Activated CD4-positive, alpha-beta T cell treated with anti-CD3 and anti-CD28 coated beads for 36 hours (primary cell): ENCODE data around the gene IGDCC3. TPM values are rescaled to one million over a fixed set of nuclear protein-coding genes. Genes with fewer than 3 reads are reported as not detected.
"Not testable (repeated sequence)": the region's sequence is repeated elsewhere in the genome, so short reads cannot be mapped to it uniquely, and the experiment has no call there.

ENCODE experiments used
- ATAC-seq: fragments of 200-7000 bp; cut with Tn5 transposase; one replicate; pipeline ENCODE4 v1.10.0; 2021; ENCODE audit warnings: mild to moderate bottlenecking, moderate library complexity
- CTCF ChIA-PET: fragments of 350-600 bp; sonication (Branson Sonifier 250); formaldehyde crosslinking; loops from one replicate; lab custom pipeline; 2021; ENCODE audit warnings: antibody characterized with exemption; lab: Charles Lee
- POLR2A ChIA-PET: fragments of 350-600 bp; sonication (Branson Sonifier 250); formaldehyde crosslinking; loops from one replicate; lab custom pipeline; 2021; ENCODE audit warnings: antibody characterized with exemption, inconsistent platforms; lab: Charles Lee
- DNase-seq: peaks from one replicate; pipeline ENCODE4 v3.0.0-alpha.2; 2020
- H3K27ac Mint-ChIP-seq: one replicate; pipeline ENCODE4 v1.8.0; 2021; ENCODE audit warnings: mixed read lengths
- H3K27me3 Mint-ChIP-seq: one replicate; pipeline ENCODE4 v1.8.0; 2021; ENCODE audit warnings: mixed read lengths
- H3K36me3 Mint-ChIP-seq: one replicate; pipeline ENCODE4 v1.8.0; 2021; ENCODE audit warnings: low read depth, mixed read lengths
- H3K4me1 Mint-ChIP-seq: one replicate; pipeline ENCODE4 v1.8.0; 2021; ENCODE audit warnings: mixed read lengths
- H3K4me3 Mint-ChIP-seq: one replicate; pipeline ENCODE4 v1.8.0; 2021; ENCODE audit warnings: mild to moderate bottlenecking, moderate library complexity, mixed read lengths
- H3K9me3 Mint-ChIP-seq: one replicate; pipeline ENCODE4 v1.8.0; 2021; ENCODE audit warnings: low read depth, mixed read lengths
- intact Hi-C, 2 experiments: fragments of 100-400 bp; cut with DNase I in 1 of 2; cut with micrococcal nuclease in 1 of 2; formaldehyde crosslinking; loops; one replicate each; pipeline versions ENCODE4 v1.14.2 to v1.15.1; 2022 to 2024; cut with DNase I, micrococcal nuclease
- total RNA-seq, 2 experiments: library from RNA; stranded (reverse); gene quantifications; one replicate each; pipeline ENCODE4 v1.2.3, GENCODE V29; 2021

Gene IGDCC3
- total RNA-seq, 2 experiments from 2014 or later = not detected

DNA sequence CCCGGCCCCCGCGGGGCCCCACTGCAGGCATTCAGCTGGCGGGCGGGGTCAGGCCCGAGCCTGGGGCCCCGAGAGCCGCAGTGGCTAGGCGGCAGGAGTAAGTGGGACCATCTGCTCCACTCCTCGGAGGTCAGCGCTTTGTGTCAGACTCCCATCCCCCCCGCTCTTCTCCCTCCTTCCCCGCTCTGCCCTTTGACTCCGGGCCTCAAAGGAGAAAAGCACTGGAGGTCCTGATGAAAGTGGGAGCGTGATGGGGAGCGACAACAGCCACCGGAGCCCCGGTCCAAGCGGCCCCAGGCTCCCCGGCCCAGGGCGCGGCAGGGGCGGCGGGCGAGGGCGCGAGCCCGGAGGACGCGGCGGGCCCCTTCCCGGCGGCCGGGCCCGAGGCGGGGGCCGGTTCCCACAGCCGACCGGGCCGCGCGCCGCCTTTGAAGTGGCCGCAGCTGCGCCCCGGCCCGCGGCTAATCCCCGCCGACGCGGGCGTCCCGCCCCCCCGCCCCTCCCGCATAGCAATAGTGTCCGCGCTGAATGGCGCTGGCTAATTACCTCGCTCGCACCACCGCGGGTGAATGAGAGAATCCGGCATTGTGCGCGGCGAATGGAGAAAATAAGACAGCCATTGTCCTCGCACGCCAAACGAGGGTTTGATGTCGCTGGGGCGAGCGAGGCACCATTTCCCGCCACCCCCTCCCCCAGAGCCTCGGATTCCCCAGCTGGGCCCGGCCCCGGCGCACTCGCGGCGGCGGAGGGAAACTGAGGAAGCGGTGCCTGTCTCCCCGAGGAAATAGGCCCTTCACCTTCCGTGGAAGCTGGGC is 22.4 kb downstream of the IGDCC3 start:
- no peaks in the 10 kb centered on the region for H3K36me3 Mint-ChIP-seq
- DNase-seq = peak; percentile 18
- intact Hi-C loops = no loop called here
- H3K4me1 Mint-ChIP-seq = peaks cover 5% of the 10 kb centered on the region
- H3K27me3 Mint-ChIP-seq = peaks cover 44% of the 10 kb centered on the region
- CTCF ChIA-PET = no interaction called here
- no peak overlapping the region for H3K27ac Mint-ChIP-seq
- POLR2A ChIA-PET = no interaction called here
- H3K9me3 Mint-ChIP-seq = peaks cover 6% of the 10 kb centered on the region
- ATAC-seq = peak; percentile 12
- H3K4me3 Mint-ChIP-seq = no peak overlapping the region

DNA sequence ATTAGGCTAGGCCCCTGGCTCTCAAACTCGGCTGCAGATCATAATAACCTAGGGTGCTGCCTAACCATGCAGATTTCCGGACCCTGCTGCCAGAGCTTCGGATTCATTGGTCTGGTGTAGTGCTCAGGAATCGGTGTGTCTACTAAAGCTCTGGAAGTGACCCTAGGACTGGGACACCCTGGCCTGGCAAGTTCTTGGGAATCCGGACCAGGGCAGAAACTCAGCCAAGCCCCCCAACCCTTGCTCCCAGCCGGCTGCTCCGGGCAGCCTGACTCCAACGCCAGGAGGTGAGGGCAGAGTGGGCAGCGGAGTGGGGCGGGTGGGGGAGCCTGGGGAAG is 23.0 kb downstream of the IGDCC3 start:
- H3K27ac Mint-ChIP-seq = no peak overlapping the region
- no peak overlapping the region for H3K4me3 Mint-ChIP-seq
- H3K36me3 Mint-ChIP-seq = no peaks in the 10 kb centered on the region
- POLR2A ChIA-PET = no interaction called here
- peaks cover 45% of the 10 kb centered on the region for H3K27me3 Mint-ChIP-seq
- no peak for ATAC-seq
- H3K4me1 Mint-ChIP-seq = peaks cover 5% of the 10 kb centered on the region
- DNase-seq = no peak
- intact Hi-C loops = no loop called here
- H3K9me3 Mint-ChIP-seq = peaks cover 6% of the 10 kb centered on the region
- CTCF ChIA-PET = no interaction called here

DNA sequence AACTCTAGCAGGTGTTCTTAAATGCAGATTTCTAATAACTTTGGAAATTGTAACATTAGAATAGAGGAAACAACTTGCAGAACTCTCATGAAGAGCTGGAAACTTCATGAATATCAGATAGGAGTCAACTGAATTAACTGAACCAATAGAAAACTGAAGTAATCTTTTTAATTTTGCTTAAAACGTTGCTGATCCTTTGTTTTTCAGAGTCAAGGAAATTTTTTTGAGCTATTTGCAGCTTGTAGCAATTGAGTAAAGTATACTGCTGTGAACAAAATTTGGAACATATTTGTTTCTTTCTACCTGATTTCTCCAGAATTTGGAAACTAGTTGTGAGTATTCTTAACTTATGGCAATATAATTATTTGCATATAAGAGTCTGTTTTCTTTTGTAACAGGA is 25.8 kb downstream of the IGDCC3 start:
- ATAC-seq, H3K27ac Mint-ChIP-seq, intact Hi-C loops, H3K4me3 Mint-ChIP-seq, H3K36me3 Mint-ChIP-seq, H3K4me1 Mint-ChIP-seq, H3K9me3 Mint-ChIP-seq, DNase-seq: not testable (repeated sequence)
- peaks cover 33% of the 10 kb centered on the region for H3K27me3 Mint-ChIP-seq
- ChIA-PET POLR2A (interaction anchor here (0.9 kb wide), 1 partner anchor 47 kb away, joined by 3 read pairs; the partner anchor contains the start of gene RNU5B-1), CTCF (interaction anchor here (0.8 to 1.1 kb wide), 2 partner anchors 13 to 24 kb away, joined by 4 to 5 read pairs; no protein-coding TSS in a partner anchor)

DNA sequence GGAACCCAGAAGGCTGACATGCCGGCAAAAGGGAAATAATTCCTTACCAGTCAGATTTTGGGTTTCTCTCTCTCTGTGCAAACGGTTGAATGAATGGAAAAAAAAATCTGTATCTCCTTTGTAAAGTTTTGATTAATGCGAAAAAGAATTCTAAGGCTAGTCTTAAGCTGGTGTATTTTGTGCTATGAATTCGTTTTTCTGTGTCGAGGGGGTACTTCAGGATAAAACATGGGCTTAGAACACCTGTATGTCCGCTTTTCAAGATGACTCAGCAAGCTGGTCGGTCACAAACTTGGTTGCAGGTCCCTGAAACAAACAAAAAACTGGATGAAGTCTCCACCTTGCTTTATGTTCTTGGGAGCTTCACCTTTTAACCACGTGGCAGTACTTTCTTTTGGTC is 28.5 kb downstream of the IGDCC3 start:
- H3K4me3 Mint-ChIP-seq = no peak overlapping the region
- POLR2A ChIA-PET = interaction anchor here (0.8 kb wide), 1 partner anchor 45 kb away, joined by 3 read pairs; the partner anchor contains the start of gene RNU5B-1
- H3K4me1 Mint-ChIP-seq = no peaks in the 10 kb centered on the region
- peaks cover 6% of the 10 kb centered on the region for H3K9me3 Mint-ChIP-seq
- H3K27me3 Mint-ChIP-seq = peaks cover 18% of the 10 kb centered on the region
- no peak for ATAC-seq
- intact Hi-C loops = no loop called here
- CTCF ChIA-PET = interaction anchor here (1.0 to 1.2 kb wide), 2 partner anchors 11 to 14 kb away, joined by 3 to 5 read pairs; no protein-coding TSS in a partner anchor
- no peaks in the 10 kb centered on the region for H3K36me3 Mint-ChIP-seq
- DNase-seq = no peak
- H3K27ac Mint-ChIP-seq = no peak overlapping the region

DNA sequence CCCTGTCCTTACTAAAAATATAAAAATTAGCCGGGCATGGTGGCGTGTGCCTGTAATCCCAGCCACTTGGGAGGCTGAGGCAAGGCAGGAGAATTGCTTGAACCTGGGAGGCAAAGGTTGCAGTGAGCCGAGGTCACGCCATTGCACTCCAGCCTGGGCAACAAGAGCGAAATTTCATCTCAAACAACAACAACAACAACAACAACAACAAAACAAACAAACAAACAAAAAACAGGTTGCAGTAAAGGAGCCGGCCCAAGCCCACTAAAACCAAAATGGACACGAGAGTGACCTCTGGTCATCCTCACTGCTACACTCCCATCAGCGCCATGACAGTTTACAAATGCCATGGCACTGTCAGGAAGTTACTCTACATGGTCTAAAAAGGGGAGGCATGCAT is 30.0 kb downstream of the IGDCC3 start:
- H3K4me3 Mint-ChIP-seq = not testable (repeated sequence)

DNA sequence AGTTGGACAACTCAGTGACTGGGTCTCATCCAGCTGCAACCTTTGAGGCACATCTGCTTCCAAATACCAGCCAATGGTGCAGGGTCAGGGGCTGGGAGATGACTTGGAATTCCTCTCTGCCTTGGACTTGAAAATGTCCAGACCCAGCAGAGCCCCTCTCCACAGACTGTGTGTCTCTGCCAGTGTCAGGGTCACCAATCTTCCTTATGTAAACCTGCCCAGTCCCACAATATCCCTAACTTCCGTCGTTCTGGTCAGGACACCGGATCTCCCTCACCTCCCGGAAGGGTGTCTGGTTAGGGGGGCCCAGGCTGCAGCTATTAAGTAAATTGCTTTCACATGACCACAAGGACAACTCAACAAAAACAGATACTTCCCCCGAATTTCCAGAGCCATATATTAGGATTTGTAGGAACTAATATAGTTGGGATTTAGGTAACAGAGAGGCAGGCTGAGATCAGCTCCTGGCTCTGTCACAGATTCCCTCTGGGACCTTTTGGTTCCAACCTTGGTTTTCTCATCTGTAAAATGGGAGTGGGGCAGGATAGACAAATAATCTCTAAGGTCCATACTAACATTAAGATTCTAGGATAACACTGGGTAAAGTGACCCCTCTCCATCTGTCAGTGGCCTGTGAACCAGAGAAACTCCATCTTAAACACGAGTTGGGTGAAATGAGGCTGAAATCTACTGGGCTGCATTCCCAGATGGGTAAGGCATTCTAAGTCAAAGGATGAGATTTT is 30.8 kb downstream of the IGDCC3 start:
- Mint-ChIP-seq H3K27me3 (peaks cover 5% of the 10 kb centered on the region), H3K36me3 (no peaks in the 10 kb centered on the region), H3K4me3 (no peak overlapping the region), H3K4me1 (no peaks in the 10 kb centered on the region), H3K27ac (no peak overlapping the region), H3K9me3 (peaks cover 2% of the 10 kb centered on the region)
- ChIA-PET POLR2A (no interaction called here), CTCF (no interaction called here)
- DNase-seq (no peak), ATAC-seq (no peak)
- intact Hi-C loops = no loop called here

More for the DNA sequence above, 30.0 kb downstream of the IGDCC3 start:
- H3K36me3 Mint-ChIP-seq, H3K4me1 Mint-ChIP-seq, H3K9me3 Mint-ChIP-seq, POLR2A ChIA-PET, H3K27me3 Mint-ChIP-seq, intact Hi-C loops, ATAC-seq, CTCF ChIA-PET, H3K27ac Mint-ChIP-seq, DNase-seq: not testable (repeated sequence)

DNA sequence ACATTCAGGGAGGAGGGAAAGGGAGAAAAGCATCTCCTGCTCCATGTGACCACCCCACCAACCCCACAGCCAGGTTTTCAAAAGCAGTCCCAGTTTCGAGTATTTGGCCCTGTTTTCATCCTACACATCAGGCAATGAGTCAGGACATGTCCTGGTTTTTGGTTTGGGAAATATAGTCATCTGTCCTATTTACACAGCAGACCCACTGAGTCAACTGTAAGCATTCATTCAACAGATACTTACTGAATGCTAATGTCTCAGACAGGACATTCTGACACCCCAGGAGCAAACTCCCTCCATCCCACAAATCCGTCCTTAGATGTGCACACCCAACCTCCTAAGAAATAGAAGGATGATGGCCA is 32.9 kb downstream of the IGDCC3 start:
- ChIA-PET CTCF (interaction anchor here (0.6 kb wide), 1 partner anchor 25 kb away, joined by 4 read pairs; no protein-coding TSS in a partner anchor), POLR2A (no interaction called here)
- no peaks in the 10 kb centered on the region for H3K4me1 Mint-ChIP-seq
- intact Hi-C loops = no loop called here
- no peak for DNase-seq
- H3K4me3 Mint-ChIP-seq = no peak overlapping the region
- H3K9me3 Mint-ChIP-seq = no peaks in the 10 kb centered on the region
- peaks cover 4% of the 10 kb centered on the region for H3K27me3 Mint-ChIP-seq
- H3K27ac Mint-ChIP-seq = no peak overlapping the region
- no peaks in the 10 kb centered on the region for H3K36me3 Mint-ChIP-seq
- no peak for ATAC-seq

DNA sequence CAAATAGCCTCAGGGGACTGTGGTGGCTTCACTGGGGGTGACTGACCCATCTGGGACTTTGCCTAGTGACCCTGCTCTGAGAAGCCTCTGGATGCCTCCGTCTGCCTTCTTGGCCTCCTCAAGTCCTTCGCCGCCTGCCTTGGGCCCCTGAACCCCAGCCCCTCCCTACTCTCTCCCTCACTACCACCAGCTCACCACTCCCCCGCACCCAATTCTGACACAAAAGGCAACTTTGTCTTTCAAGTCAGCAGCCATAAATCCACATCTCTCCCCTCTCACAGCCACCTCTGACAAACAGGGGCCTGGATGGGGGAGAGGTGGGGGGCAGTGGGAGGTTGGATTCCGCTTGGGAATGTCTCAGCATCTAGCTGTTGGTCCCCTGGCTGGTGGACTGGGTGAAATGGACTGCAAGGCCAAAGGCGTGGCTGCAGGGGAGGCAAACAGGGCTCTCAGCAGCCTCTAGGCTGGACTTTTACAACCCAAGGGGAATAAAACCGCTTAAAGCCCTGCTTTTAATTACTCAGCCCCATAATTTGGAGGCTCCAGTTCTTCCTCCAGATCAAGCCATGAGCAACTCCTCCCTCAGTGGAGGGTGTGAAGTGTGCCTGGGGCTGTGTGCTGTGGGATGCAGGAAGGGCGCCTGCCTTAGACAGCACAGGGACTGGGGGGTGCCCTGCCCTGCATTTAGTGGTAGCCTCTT is 33.4 kb downstream of the IGDCC3 start:
- Mint-ChIP-seq H3K27ac (no peak overlapping the region), H3K36me3 (no peaks in the 10 kb centered on the region), H3K9me3 (no peaks in the 10 kb centered on the region), H3K4me3 (no peak overlapping the region), H3K27me3 (peaks cover 2% of the 10 kb centered on the region), H3K4me1 (no peaks in the 10 kb centered on the region)
- ChIA-PET POLR2A (no interaction called here), CTCF (no interaction called here)
- intact Hi-C loops = no loop called here
- DNase-seq = no peak
- ATAC-seq = no peak

DNA sequence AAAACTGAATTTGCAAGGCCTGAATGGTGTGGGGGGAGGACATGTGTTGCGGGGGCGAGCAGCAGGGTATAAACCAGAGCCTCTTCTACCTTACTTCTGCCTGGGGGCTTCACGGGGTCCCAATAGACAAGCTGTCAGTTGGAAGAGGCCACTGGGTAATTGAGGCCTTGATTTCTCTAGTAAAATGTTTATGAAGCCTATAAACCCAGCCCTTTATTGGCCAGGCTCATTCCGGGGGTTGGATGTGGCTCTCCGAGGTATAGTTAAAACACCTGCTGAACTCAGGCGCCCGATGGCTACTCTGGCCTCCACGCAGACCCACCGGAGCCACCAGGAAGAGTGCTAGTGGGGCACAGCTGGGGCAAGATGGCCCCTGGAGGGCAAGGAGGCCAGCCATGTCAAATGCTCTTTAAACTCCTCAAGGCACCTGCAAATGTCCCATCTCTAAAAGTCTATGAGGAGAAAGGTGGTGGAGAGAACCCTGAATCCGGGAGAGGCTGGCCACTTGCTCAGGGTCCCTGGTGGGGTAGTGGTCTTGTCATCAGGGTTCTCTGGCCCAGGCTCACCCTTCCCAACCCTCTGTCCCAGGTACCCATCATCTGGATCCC is 34.3 kb downstream of the IGDCC3 start:
- H3K27me3 Mint-ChIP-seq = peaks cover 2% of the 10 kb centered on the region
- H3K4me1 Mint-ChIP-seq = no peaks in the 10 kb centered on the region
- intact Hi-C loops = no loop called here
- DNase-seq (no peak), ATAC-seq (no peak)
- no peak overlapping the region for H3K4me3 Mint-ChIP-seq
- H3K9me3 Mint-ChIP-seq = no peaks in the 10 kb centered on the region
- no peak overlapping the region for H3K27ac Mint-ChIP-seq
- CTCF ChIA-PET = no interaction called here
- no peaks in the 10 kb centered on the region for H3K36me3 Mint-ChIP-seq
- POLR2A ChIA-PET = no interaction called here

DNA sequence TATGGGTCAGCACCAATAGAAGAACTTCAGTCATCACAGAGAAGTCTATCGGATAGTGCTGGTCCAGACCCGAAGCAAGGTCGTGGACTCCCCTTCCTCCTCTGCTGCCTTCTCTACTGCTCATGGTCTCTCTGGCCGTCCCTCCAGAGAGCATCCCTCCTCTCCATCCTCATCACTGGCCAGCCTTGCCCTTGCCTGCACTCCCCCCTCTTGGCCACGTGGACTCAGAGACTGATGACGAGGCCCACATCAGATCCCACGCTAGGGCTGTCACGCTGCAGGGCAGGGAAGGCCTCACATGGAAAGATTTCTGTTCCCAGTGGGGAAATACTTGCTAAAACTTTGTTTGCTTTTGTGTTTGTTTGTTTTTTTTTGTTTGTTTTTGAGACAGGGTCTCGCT is 35.3 kb downstream of the IGDCC3 start:
- Mint-ChIP-seq H3K36me3 (no peaks in the 10 kb centered on the region), H3K27me3 (peaks cover 2% of the 10 kb centered on the region), H3K4me3 (no peak overlapping the region), H3K27ac (no peak overlapping the region), H3K9me3 (no peaks in the 10 kb centered on the region), H3K4me1 (no peaks in the 10 kb centered on the region)
- no peak for DNase-seq
- POLR2A ChIA-PET = no interaction called here
- CTCF ChIA-PET = no interaction called here
- intact Hi-C loops = no loop called here
- ATAC-seq = no peak

DNA sequence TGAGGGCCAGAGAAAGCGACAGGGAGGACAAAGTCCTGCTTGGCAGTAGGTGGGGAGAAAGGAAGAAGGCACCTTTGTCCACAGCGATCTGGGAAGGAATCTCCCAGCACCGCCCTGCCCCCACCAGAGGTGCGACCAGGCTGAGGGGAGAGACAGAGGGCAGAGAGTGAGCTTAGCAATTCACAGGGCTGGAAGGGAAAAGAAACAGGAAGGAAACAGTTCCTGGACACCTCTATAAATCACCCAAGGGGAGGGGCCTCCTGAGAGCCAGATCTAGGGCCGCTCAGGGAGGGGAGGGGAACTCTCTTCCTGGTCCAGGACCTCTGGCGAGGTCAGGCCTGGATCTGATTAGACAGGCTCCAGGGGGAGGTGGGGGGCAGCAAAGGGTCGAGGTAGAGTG is 37.9 kb downstream of the IGDCC3 start:
- POLR2A ChIA-PET = no interaction called here
- no peak overlapping the region for H3K27ac Mint-ChIP-seq
- CTCF ChIA-PET = no interaction called here
- H3K27me3 Mint-ChIP-seq = peaks cover 2% of the 10 kb centered on the region
- H3K36me3 Mint-ChIP-seq = no peaks in the 10 kb centered on the region
- H3K4me1 Mint-ChIP-seq = no peaks in the 10 kb centered on the region
- no peak for ATAC-seq
- no peak for DNase-seq
- no peaks in the 10 kb centered on the region for H3K9me3 Mint-ChIP-seq
- no peak overlapping the region for H3K4me3 Mint-ChIP-seq
- intact Hi-C loops = no loop called here
